ENCODE results near the gene FAM169A.
"Not testable (repeated sequence)": the region's sequence is repeated elsewhere in the genome, so short reads cannot be mapped to it uniquely, and the experiment has no call there.

Gene FAM169A

DNA sequence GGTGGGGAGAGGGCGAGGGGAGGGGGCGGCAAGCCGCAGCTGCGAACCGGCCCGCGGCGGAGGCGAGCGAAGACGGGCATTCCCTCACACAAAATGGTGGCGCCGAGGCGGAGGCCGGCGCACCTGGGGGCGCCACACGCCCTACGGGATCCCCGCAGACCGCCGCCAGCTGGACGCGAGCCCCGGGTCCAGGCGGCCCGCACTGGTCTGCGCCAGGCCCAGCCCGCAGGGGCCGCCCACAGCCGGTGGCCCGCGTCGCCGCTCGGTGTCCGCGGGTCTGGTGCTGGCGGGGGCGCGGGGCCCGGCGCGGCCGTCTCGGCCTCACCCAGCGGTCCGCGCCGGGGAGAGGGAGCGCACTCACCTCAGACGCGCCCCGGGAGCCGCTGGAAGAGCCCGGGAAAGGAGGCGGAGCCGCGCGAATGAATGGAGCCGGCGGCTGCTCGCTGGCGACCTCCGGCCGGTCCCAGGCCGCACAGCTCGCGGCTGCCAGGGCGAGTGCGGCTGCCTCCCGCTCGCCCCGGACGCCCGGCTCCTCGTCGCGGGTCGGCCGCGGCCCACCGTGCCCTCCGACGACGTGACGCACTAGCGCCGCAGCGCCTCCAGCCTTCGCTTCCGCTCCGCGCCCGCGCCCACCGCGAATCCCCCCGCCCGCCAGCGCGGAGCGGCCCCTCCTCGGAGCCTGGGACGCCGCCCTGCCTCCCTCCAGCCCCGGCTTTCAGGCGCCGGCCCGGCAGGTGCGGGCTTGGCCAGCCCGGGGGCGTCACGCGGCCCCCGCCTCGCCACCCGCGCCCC is at the start of gene FAM169A:
Gene FAM169A, minus strand, starts transcription at position 584 of the 792 bp plus-strand sequence. CDS start 24,711 bp downstream, outside the sequence.
- TF ChIP-seq, protein P1, sequence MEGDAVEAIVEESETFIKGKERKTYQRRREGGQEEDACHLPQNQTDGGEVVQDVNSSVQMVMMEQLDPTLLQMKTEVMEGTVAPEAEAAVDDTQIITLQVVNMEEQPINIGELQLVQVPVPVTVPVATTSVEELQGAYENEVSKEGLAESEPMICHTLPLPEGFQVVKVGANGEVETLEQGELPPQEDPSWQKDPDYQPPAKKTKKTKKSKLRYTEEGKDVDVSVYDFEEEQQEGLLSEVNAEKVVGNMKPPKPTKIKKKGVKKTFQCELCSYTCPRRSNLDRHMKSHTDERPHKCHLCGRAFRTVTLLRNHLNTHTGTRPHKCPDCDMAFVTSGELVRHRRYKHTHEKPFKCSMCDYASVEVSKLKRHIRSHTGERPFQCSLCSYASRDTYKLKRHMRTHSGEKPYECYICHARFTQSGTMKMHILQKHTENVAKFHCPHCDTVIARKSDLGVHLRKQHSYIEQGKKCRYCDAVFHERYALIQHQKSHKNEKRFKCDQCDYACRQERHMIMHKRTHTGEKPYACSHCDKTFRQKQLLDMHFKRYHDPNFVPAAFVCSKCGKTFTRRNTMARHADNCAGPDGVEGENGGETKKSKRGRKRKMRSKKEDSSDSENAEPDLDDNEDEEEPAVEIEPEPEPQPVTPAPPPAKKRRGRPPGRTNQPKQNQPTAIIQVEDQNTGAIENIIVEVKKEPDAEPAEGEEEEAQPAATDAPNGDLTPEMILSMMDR (IDR thresholded peaks at IDR 0.05; ENCODE audit: control insufficient read depth, insufficient read depth, low read depth, low read length, missing control alignments): no peak
- H3K4me3 ChIP-seq (ENCODE audit: control insufficient read depth, low read depth, low read length): peak within 1 kb of the TSS; percentile 45
- DNase-seq (ENCODE audit: low read depth): no peak

- H3K4me3 ChIP-seq (ENCODE audit: control insufficient read depth, low read depth, low read length): no peak overlapping the region
- DNase-seq (ENCODE audit: low read depth): no peak
- TF ChIP-seq, protein P1 (IDR thresholded peaks at IDR 0.05; ENCODE audit: control insufficient read depth, insufficient read depth, low read depth, low read length, missing control alignments): no peak
Observed at GRCh38 chr5:74915488-74915887, 49.3 kb upstream of the FAM169A start.

DNA sequence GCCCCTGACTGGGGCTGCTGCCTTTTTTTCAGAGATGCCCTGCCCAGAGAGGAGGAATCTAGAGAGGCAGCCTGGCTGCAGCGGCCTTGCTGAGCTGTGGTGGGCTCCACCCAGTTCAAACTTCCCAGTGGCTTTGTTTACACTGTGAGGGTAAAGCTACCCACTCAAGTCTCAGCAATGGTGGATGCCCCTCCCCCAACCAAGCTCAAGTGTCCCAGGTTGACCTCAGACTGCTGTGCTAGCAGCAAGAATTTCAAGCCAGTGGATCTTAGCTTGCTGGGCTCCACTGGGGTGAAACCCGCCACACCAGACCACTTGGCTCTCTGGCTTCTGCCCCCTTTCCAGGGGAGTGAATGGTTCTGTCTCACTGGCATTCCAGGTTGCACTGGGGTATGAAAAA is 45.2 kb upstream of the FAM169A start:
- H3K4me3 ChIP-seq (ENCODE audit: control insufficient read depth, low read depth, low read length); DNase-seq (ENCODE audit: low read depth): not testable (repeated sequence)

DNA sequence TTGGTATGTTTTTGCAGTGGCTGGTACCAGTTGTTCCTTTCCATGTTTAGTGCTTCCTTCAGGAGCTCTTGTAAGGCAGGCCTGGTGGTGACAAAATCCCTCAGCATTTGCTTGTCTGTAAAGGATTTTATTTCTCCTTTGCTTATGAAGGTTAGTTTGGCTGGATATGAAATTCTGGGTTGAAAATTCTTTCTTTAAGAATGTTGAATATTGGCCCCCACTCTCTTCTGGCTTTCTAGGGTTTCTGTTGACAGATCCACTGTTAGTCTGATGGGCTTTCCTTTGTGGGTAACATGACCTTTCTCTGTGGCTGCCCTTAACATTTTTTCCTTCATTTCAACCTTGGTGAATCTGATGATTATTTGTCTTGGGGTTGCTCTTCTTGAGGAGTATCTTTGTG is 43.7 kb upstream of the FAM169A start:
- DNase-seq (ENCODE audit: low read depth); H3K4me3 ChIP-seq (ENCODE audit: control insufficient read depth, low read depth, low read length): not testable (repeated sequence)

DNA sequence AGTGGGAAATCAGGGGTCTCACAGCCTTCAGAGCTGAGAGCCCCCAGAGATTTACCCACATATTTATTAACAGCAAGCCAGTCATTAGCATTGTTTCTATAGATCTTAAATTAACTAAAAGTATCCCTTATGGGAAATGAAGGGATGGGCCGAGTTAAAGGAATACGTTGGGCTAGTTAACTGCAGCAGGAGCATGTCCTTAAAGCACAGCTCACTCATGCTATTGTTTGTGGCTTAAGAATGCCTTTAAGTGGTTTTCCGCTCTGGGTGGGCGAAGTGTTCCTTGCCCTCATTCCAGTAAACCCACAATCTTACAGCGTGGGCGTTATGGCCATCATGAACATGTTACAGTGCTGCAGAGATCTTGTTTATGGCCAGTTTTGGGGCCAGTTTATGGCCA is 42.0 kb upstream of the FAM169A start:
- H3K4me3 ChIP-seq (ENCODE audit: control insufficient read depth, low read depth, low read length); DNase-seq (ENCODE audit: low read depth): not testable (repeated sequence)

GRCh38 chr5:74904713-74905112 is 38.5 kb upstream of the FAM169A start:
- not testable (repeated sequence) for DNase-seq (ENCODE audit: low read depth); H3K4me3 ChIP-seq (ENCODE audit: control insufficient read depth, low read depth, low read length)

DNA sequence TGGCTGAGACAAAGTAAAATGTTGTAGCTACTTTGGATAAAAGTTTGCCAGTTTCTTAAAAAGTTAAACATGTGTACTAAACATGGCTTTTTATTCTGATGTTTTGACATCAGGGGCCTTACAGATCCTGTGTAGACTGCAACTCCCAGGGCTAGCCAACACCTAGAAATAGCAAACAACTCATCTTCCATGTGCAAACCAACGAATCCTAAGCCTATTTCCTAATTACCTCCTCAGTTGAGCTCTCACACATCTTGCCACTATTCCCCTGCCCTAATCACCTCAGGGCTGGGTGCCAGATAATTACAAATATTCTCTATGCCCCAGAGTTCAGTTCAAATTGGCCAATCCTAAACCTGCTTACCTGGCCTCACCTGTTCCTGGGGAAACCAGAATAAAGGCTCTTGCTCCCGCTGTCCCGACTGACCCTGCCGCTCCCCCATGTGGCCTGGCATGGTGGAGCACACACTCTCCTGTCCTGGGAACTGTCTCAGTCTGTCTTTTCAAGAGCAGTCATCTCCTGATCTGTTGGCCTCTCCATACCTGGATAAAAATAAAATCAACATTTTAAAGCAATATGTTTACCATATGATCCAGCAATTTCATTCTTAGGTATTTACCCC is 37.1 kb upstream of the FAM169A start:
- H3K4me3 ChIP-seq (ENCODE audit: control insufficient read depth, low read depth, low read length): no peak overlapping the region
- no peak for DNase-seq (ENCODE audit: low read depth)
- TF ChIP-seq, protein P1 (IDR thresholded peaks at IDR 0.05; ENCODE audit: control insufficient read depth, insufficient read depth, low read depth, low read length, missing control alignments): peak; percentile 44

DNA sequence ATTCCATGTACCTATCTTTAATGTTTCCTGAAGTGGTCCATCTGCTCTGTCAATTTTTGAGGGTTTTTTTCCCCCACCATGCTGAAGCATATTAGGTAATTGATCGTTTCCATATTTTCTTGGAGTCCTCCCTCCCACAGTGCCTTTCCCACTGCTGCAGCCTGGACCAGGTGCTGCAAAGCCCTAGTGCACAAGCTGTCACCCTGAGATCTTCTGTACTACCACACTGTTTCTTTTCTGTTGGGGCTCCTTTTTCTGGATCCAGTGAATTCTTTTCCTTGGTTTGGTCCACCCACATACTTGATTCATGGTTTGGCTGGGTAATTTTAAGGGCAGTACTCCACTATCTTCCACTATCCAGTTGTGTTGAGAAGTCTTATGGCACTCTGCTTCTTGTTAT is 30.9 kb upstream of the FAM169A start:
- no peak for DNase-seq (ENCODE audit: low read depth)
- no peak overlapping the region for H3K4me3 ChIP-seq (ENCODE audit: control insufficient read depth, low read depth, low read length)
- TF ChIP-seq, protein P1 (IDR thresholded peaks at IDR 0.05; ENCODE audit: control insufficient read depth, insufficient read depth, low read depth, low read length, missing control alignments): no peak

GRCh38 chr5:74895906-74896305 is 29.7 kb upstream of the FAM169A start:
- TF ChIP-seq, protein P1 (IDR thresholded peaks at IDR 0.05; ENCODE audit: control insufficient read depth, insufficient read depth, low read depth, low read length, missing control alignments): no peak
- no peak overlapping the region for H3K4me3 ChIP-seq (ENCODE audit: control insufficient read depth, low read depth, low read length)
- DNase-seq (ENCODE audit: low read depth): peak; percentile 29
